Kidney epithelial cell (primary cell): ENCODE data around the gene PACSIN2. TPM values are rescaled to one million over a fixed set of nuclear protein-coding genes. Genes with fewer than 3 reads are reported as not detected.

Source experiments
- DNase-seq: peaks from one replicate; pipeline ENCODE4 v3.0.0-alpha.2; 2010; ENCODE audit warnings: low read depth
- H3K27me3 ChIP-seq: 2 replicates; pipeline ENCODE4 v1.6.0; 2011; ENCODE audit warnings: low read length; ENCODE audit not compliant: control insufficient read depth, insufficient read depth
- H3K36me3 ChIP-seq: 2 replicates; pipeline ENCODE4 v1.5.1; 2011; ENCODE audit warnings: low read length; ENCODE audit not compliant: control insufficient read depth, insufficient read depth
- H3K4me3 ChIP-seq: 2 replicates; pipeline ENCODE4 v1.5.1; 2011; ENCODE audit warnings: low read depth, mild to moderate bottlenecking, control low read depth, low read length
- CTCF ChIP-seq: IDR thresholded peaks from 2 replicates; pipeline ENCODE4 v1.5.1; 2011; ENCODE audit warnings: mild to moderate bottlenecking, moderate library complexity, low read length, control low read depth, inconsistent platforms; ENCODE audit not compliant: insufficient read depth, poor library complexity, severe bottlenecking
- total RNA-seq: library from RNA; depleted of rRNA; stranded (reverse); fragments of >200 nt; gene quantifications from 2 replicates; pipeline ENCODE4 v1.2.3, GENCODE V29; 2015

Gene PACSIN2
- total RNA-seq, 1 donor from 2014 or later: 62.9 TPM

- Histone ChIP-seq H3K36me3 (no peaks in the 10 kb centered on the region), H3K4me3 (no peak overlapping the region), H3K27me3 (no peaks in the 10 kb centered on the region)
- DNase-seq: no peak
- no peak for TF ChIP-seq CTCF
Measured at GRCh38 chr22:42931421-42932196, 83.3 kb downstream of the PACSIN2 start.

GRCh38 chr22:42930810-42931420 lies 84.0 kb downstream of the PACSIN2 start:
- DNase-seq: no peak
- TF ChIP-seq CTCF: peak; percentile 24
- no peaks in the 10 kb centered on the region for H3K27me3 ChIP-seq
- H3K36me3 ChIP-seq: no peaks in the 10 kb centered on the region
- no peak overlapping the region for H3K4me3 ChIP-seq

- Histone ChIP-seq H3K4me3 (no peak overlapping the region), H3K36me3 (no peaks in the 10 kb centered on the region), H3K27me3 (no peaks in the 10 kb centered on the region)
- TF ChIP-seq CTCF: no peak
- no peak for DNase-seq
Measured at GRCh38 chr22:42929838-42930155, 85.2 kb downstream of the PACSIN2 start.

GRCh38 chr22:42928969-42929837 lies 85.7 kb downstream of the PACSIN2 start:
- no peaks in the 10 kb centered on the region for H3K36me3 ChIP-seq
- no peaks in the 10 kb centered on the region for H3K27me3 ChIP-seq
- no peak for TF ChIP-seq CTCF
- no peak for DNase-seq
- no peak overlapping the region for H3K4me3 ChIP-seq

- Histone ChIP-seq H3K36me3 (no peaks in the 10 kb centered on the region), H3K27me3 (no peaks in the 10 kb centered on the region)
- no peak for TF ChIP-seq CTCF
Measured at GRCh38 chr22:42927966-42928365, 87.0 kb downstream of the PACSIN2 start.

More at GRCh38 chr22:42927966-42928365, 87.0 kb downstream of the PACSIN2 start:
- H3K4me3 ChIP-seq: no peak overlapping the region
- DNase-seq: no peak
